OCI-LY3 (cell line): Measurements from ENCODE around the gene TMEM178B.

ENCODE experiments used
- H2AFZ ChIP-seq: fragments of 200-600, 300-600 bp; shearing (Covaris generic); 2 replicates; pipeline ENCODE4 v1.6.0; 2014; ENCODE audit warnings: antibody characterized with exemption, low read depth, low read length
- H3K27ac ChIP-seq: fragments of 200-600, 300-600 bp; sonication (generic); 2 replicates; pipeline ENCODE4 v1.5.1; 2014; ENCODE audit warnings: mild to moderate bottlenecking, low read length, moderate library complexity, mixed read lengths
- H3K27me3 ChIP-seq: fragments of 200-600, 300-600 bp; sonication (generic); 2 replicates; pipeline ENCODE4 v1.6.1; 2014; ENCODE audit warnings: low read depth, low read length, mixed read lengths
- H3K36me3 ChIP-seq: fragments of 200-600, 300-600 bp; sonication (generic); replicated peaks from 2 replicates; pipeline ENCODE3; 2014; ENCODE audit warnings: low read depth, low read length, mixed read lengths
- H3K4me1 ChIP-seq: fragments of 300-600, 200-600 bp; sonication (generic); 2 replicates; pipeline ENCODE4 v1.6.1; 2014; ENCODE audit warnings: low read length, mixed read lengths
- H3K4me2 ChIP-seq: fragments of 200-600, 300-600 bp; sonication (generic); 2 replicates; pipeline ENCODE4 v1.6.1; 2014; ENCODE audit warnings: low read length, mixed read lengths
- H3K4me3 ChIP-seq: fragments of 300-600, 200-600 bp; sonication (generic); 2 replicates; pipeline ENCODE4 v1.5.1; 2014; ENCODE audit warnings: antibody characterized with exemption, mild to moderate bottlenecking, low read length, moderate library complexity
- H3K79me2 ChIP-seq: fragments of 300-600, 200-600 bp; shearing (Covaris generic); 2 replicates; pipeline ENCODE4 v1.6.1; 2014; ENCODE audit warnings: mild to moderate bottlenecking, low read length, mixed read lengths
- H3K9ac ChIP-seq: fragments of 300-600, 200-600 bp; shearing (Covaris generic); 2 replicates; pipeline ENCODE4 v1.6.0; 2014; ENCODE audit warnings: mild to moderate bottlenecking, low read length, moderate library complexity
- H3K9me3 ChIP-seq: fragments of 200-600, 300-600 bp; shearing (Covaris generic); 2 replicates; pipeline ENCODE4 v1.6.1; 2014; ENCODE audit warnings: low read length, mixed read lengths; ENCODE audit not compliant: insufficient read depth
- H4K20me1 ChIP-seq: fragments of 200-600, 300-600 bp; sonication (generic); 2 replicates; pipeline ENCODE4 v1.6.1; 2016; ENCODE audit warnings: low read length, mixed read lengths; ENCODE audit not compliant: insufficient read depth
- CTCF ChIP-seq: fragments of 200-600, 300-600 bp; sonication (generic); IDR thresholded peaks from 2 replicates; pipeline ENCODE4 v1.5.1; 2014; ENCODE audit warnings: antibody characterized with exemption, low read length, low read depth
- EZH2phosphoT487 ChIP-seq: fragments of 200-600 bp; shearing (Covaris generic); IDR thresholded peaks from 2 replicates; pipeline ENCODE4 v1.6.1; 2018; ENCODE audit warnings: antibody characterized with exemption, mixed run types, low read depth

TMEM178B gene

GRCh38 chr7:141456711-141457110, 382.8 kb downstream of the TMEM178B start:
- no peaks in the 10 kb centered on the region for H3K27me3 ChIP-seq
- H3K9ac ChIP-seq, result no peak overlapping the region
- H3K4me2 ChIP-seq, result no peak overlapping the region
- H3K4me1 ChIP-seq, result no peaks in the 10 kb centered on the region
- no peaks in the 10 kb centered on the region for H3K36me3 ChIP-seq
- H3K4me3 ChIP-seq, result no peak overlapping the region
- H3K79me2 ChIP-seq, result no peaks in the 10 kb centered on the region
- no peak for TF ChIP-seq EZH2phosphoT487
- no peak for TF ChIP-seq CTCF
- no peaks in the 10 kb centered on the region for H4K20me1 ChIP-seq
- H3K27ac ChIP-seq, result no peak overlapping the region
- H3K9me3 ChIP-seq, result no peaks in the 10 kb centered on the region
- no peak overlapping the region for H2AFZ ChIP-seq

- Histone ChIP-seq H3K4me2 (no peak overlapping the region), H3K9ac (no peak overlapping the region), H3K27ac (no peak overlapping the region), H4K20me1 (no peaks in the 10 kb centered on the region), H3K4me3 (no peak overlapping the region), H3K36me3 (no peaks in the 10 kb centered on the region), H3K27me3 (no peaks in the 10 kb centered on the region), H3K9me3 (no peaks in the 10 kb centered on the region), H2AFZ (no peak overlapping the region), H3K4me1 (no peaks in the 10 kb centered on the region), H3K79me2 (no peaks in the 10 kb centered on the region)
- TF ChIP-seq CTCF (no peak), EZH2phosphoT487 (no peak)
Measured at GRCh38 chr7:141460781-141461715, 387.2 kb downstream of the TMEM178B start.

- Histone ChIP-seq H3K27ac (no peak overlapping the region), H3K9ac (no peak overlapping the region)
Measured at GRCh38 chr7:141461924-141462323, 388.1 kb downstream of the TMEM178B start.

More at GRCh38 chr7:141461924-141462323, 388.1 kb downstream of the TMEM178B start:
- no peaks in the 10 kb centered on the region for H4K20me1 ChIP-seq
- no peaks in the 10 kb centered on the region for H3K9me3 ChIP-seq
- H2AFZ ChIP-seq, result no peak overlapping the region
- no peaks in the 10 kb centered on the region for H3K27me3 ChIP-seq
- H3K4me3 ChIP-seq, result no peak overlapping the region
- H3K36me3 ChIP-seq, result no peaks in the 10 kb centered on the region
- H3K79me2 ChIP-seq, result no peaks in the 10 kb centered on the region
- no peak overlapping the region for H3K4me2 ChIP-seq
- no peaks in the 10 kb centered on the region for H3K4me1 ChIP-seq
- no peak for TF ChIP-seq EZH2phosphoT487
- no peak for TF ChIP-seq CTCF
